Esophagus muscularis mucosa (tissue), 4 donors: ENCODE data around the gene PLEKHH1. TPM values are rescaled to one million over a fixed set of nuclear protein-coding genes. Genes with fewer than 3 reads are reported as not detected.

Experiments
- DNase-seq: peaks from one replicate; pipeline ENCODE4 v3.0.0-alpha.2; 2017; ENCODE audit errors: extremely low spot score
- H3K27ac ChIP-seq, 4 donors: fragments of 200-600 bp; sonication (generic); replicated peaks in 1 of 4; 1 replicate in 3 of 4; 2 replicates in 1 of 4; pipeline ENCODE4 v1.5.1; 2016 to 2019; ENCODE audit warnings: mild to moderate bottlenecking in 1 of 4
- H3K27me3 ChIP-seq, 4 donors: fragments of 200-600 bp; sonication (generic); one replicate each; pipeline versions ENCODE4 v1.5.1 to v1.6.0; 2016 to 2019
- H3K36me3 ChIP-seq, 4 donors: fragments of 200-600 bp; sonication (generic); one replicate each; pipeline ENCODE4 v1.5.1; 2016 to 2019
- H3K4me1 ChIP-seq, 4 donors: fragments of 200-600 bp; sonication (generic); one replicate each; pipeline ENCODE4 v1.5.1; 2016 to 2019
- H3K4me3 ChIP-seq, 4 donors: fragments of 200-600 bp; sonication (generic); 1 replicate in 2 of 4; 2 replicates in 2 of 4; pipeline ENCODE4 v1.5.1; 2016 to 2019; ENCODE audit warnings: mild to moderate bottlenecking in 4 of 4, moderate library complexity in 1 of 4
- H3K9me3 ChIP-seq, 4 donors: fragments of 200-600 bp; sonication (generic); 1 replicate in 3 of 4; 2 replicates in 1 of 4; pipeline ENCODE4 v1.5.1; 2016 to 2019
- EP300 ChIP-seq: sonication (generic); formaldehyde crosslinking; IDR thresholded peaks from one replicate; pipeline ENCODE4 v1.6.1; 2017; ENCODE audit warnings: antibody characterized with exemption
- POLR2A ChIP-seq: fragments of 450-650 bp; IDR thresholded peaks from one replicate; pipeline ENCODE4 v1.6.1; 2017; ENCODE audit warnings: antibody characterized with exemption, moderate library complexity, mild to moderate bottlenecking, low read depth
- POLR2AphosphoS5 ChIP-seq, 2 donors: sonication (generic); formaldehyde crosslinking; IDR thresholded peaks; one replicate each; pipeline ENCODE4 v1.6.1; 2017; ENCODE audit warnings: antibody characterized with exemption in 2 of 2
- WGBS: methylation state at CpG from one replicate; pipeline ENCODE4 v1.1.5; 2018; 5-methylcytosine and 5-hydroxymethylcytosine counted together
- intact Hi-C: fragments of 100-400 bp; cut with DNase I; formaldehyde crosslinking; loops from one replicate; pipeline ENCODE4 v1.15.1; 2023
- total RNA-seq, 4 donors: library from RNA; depleted of rRNA; stranded (reverse); fragments of >200 nt; gene quantifications; one replicate each; pipeline versions ENCODE4 v1.1.0 to v1.2.1, GENCODE V29; 2016
- TF ChIP-seq, protein P1 (sequence below), 3 experiments: fragments of 200-600 bp in 2 of 3; fragments of 450-650 bp in 1 of 3; sonication (generic) in 2 of 3; IDR thresholded peaks; one replicate each; pipeline ENCODE4 v1.5.1; 2017 to 2019; ENCODE audit warnings: antibody characterized with exemption in 3 of 3, mild to moderate bottlenecking in 2 of 3, moderate library complexity in 1 of 3

Gene PLEKHH1
- total RNA-seq, 4 donors from 2014 or later = 1.7 to 3.8 (median 2.4) TPM

- Histone ChIP-seq H3K27me3 (no peaks in the 10 kb centered on the region), H3K36me3 (no peaks in the 10 kb centered on the region), H3K4me3 (no peak overlapping the region), H3K27ac (no peak overlapping the region), H3K9me3 (no peaks in the 10 kb centered on the region), H3K4me1 (no peaks in the 10 kb centered on the region)
- DNase-seq = no peak
- WGBS = no CpG with 5 or more reads among the region's 1 CpG
- intact Hi-C loops = no loop called here
- TF ChIP-seq, protein P1, sequence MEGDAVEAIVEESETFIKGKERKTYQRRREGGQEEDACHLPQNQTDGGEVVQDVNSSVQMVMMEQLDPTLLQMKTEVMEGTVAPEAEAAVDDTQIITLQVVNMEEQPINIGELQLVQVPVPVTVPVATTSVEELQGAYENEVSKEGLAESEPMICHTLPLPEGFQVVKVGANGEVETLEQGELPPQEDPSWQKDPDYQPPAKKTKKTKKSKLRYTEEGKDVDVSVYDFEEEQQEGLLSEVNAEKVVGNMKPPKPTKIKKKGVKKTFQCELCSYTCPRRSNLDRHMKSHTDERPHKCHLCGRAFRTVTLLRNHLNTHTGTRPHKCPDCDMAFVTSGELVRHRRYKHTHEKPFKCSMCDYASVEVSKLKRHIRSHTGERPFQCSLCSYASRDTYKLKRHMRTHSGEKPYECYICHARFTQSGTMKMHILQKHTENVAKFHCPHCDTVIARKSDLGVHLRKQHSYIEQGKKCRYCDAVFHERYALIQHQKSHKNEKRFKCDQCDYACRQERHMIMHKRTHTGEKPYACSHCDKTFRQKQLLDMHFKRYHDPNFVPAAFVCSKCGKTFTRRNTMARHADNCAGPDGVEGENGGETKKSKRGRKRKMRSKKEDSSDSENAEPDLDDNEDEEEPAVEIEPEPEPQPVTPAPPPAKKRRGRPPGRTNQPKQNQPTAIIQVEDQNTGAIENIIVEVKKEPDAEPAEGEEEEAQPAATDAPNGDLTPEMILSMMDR (IDR thresholded peaks at IDR 0.05) = no peak
- no peak for TF ChIP-seq POLR2A
- TF ChIP-seq POLR2AphosphoS5 (IDR thresholded peaks at IDR 0.05) = no peak
- TF ChIP-seq EP300 = no peak
Measured at GRCh38 chr14:67505254-67505653, 27.8 kb upstream of the PLEKHH1 start.

- intact Hi-C loops = no loop called here
- Histone ChIP-seq H3K9me3 (no peaks in the 10 kb centered on the region), H3K27me3 (no peaks in the 10 kb centered on the region), H3K27ac (no peak overlapping the region), H3K4me1 (peaks cover 2 to 4% (median 3%) of the 10 kb centered on the region in 4 donors), H3K36me3 (no peaks in the 10 kb centered on the region), H3K4me3 (no peak overlapping the region)
- DNase-seq = no peak
- WGBS = 50% methylated on average over 3 of the region's 3 CpGs
- TF ChIP-seq POLR2A = no peak
- TF ChIP-seq, protein P1 (IDR thresholded peaks at IDR 0.05) = no peak
- no peak for TF ChIP-seq EP300
- TF ChIP-seq POLR2AphosphoS5 (IDR thresholded peaks at IDR 0.05) = no peak
Measured at GRCh38 chr14:67508956-67509355, 24.1 kb upstream of the PLEKHH1 start.

DNA sequence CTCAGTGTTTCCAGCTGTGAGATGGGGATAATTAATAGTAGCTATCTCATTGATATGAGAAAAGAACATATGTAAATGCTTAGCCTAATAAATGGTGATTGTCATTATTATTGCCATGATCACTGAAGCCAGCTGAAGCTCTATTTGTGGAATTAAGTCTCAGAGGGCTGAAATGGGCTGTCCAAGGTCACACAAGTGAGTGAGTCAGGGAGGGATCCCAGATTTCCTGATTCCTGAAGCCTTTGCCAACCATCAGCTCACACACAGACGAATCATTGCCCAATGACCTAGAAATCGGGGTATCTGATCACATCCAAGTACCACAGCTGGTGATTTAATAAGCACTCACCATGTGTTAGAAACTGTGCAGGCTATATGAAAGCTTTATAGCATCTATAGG is 23.0 kb upstream of the PLEKHH1 start:
- H3K27ac ChIP-seq = no peak overlapping the region
- DNase-seq = no peak
- no peaks in the 10 kb centered on the region for H3K36me3 ChIP-seq
- no peaks in the 10 kb centered on the region for H3K9me3 ChIP-seq
- TF ChIP-seq, protein P1 (IDR thresholded peaks at IDR 0.05) = no peak
- TF ChIP-seq EP300 (no peak), POLR2AphosphoS5 (IDR thresholded peaks at IDR 0.05) (no peak), POLR2A (no peak)
- intact Hi-C loops = no loop called here
- H3K4me1 ChIP-seq = peaks cover 8 to 12% (median 10%) of the 10 kb centered on the region in 4 donors
- 53% methylated on average over 2 of the region's 2 CpGs for WGBS
- no peaks in the 10 kb centered on the region for H3K27me3 ChIP-seq
- H3K4me3 ChIP-seq = no peak overlapping the region

GRCh38 chr14:67510836-67511235 is 22.3 kb upstream of the PLEKHH1 start:
- TF ChIP-seq, protein P1 (IDR thresholded peaks at IDR 0.05) = no peak
- TF ChIP-seq POLR2AphosphoS5 (IDR thresholded peaks at IDR 0.05) (no peak), POLR2A (no peak), EP300 (no peak)
- H3K27ac ChIP-seq = no peak overlapping the region
- 85% methylated on average over 3 of the region's 3 CpGs for WGBS
- no peaks in the 10 kb centered on the region for H3K9me3 ChIP-seq
- no peak overlapping the region for H3K4me3 ChIP-seq
- H3K36me3 ChIP-seq = no peaks in the 10 kb centered on the region
- no peaks in the 10 kb centered on the region for H3K27me3 ChIP-seq
- peaks cover 13 to 19% (median 16%) of the 10 kb centered on the region in 4 donors for H3K4me1 ChIP-seq
- intact Hi-C loops = no loop called here
- no peak for DNase-seq
